GM18519 (cell line): Measurements from ENCODE around the gene GNAQ.

Experiments used
- ATAC-seq: cut with Tn5 transposase; IDR thresholded peaks from one replicate; pipeline ENCODE4 v1.9.1; 2021; ENCODE audit warnings: mild to moderate bottlenecking, moderate library complexity; ENCODE audit not compliant: unreplicated experiment, low FRiP score

Gene GNAQ

GRCh38 chr9:77978086-77978781 is 53.4 kb downstream of the GNAQ start:
- no peak for ATAC-seq

GRCh38 chr9:77977210-77977611 is 54.4 kb downstream of the GNAQ start:
- no peak for ATAC-seq

GRCh38 chr9:77975806-77976205 is 55.8 kb downstream of the GNAQ start:
- ATAC-seq = no peak

GRCh38 chr9:77975036-77975435 is 56.6 kb downstream of the GNAQ start:
- no peak for ATAC-seq

- no peak for ATAC-seq
Observed at GRCh38 chr9:77974434-77974833, 57.2 kb downstream of the GNAQ start.

- ATAC-seq = no peak
Observed at GRCh38 chr9:77969083-77969482, 62.5 kb downstream of the GNAQ start.

GRCh38 chr9:77968506-77968905 is 63.1 kb downstream of the GNAQ start:
- no peak for ATAC-seq

GRCh38 chr9:77966718-77967117 is 64.9 kb downstream of the GNAQ start:
- no peak for ATAC-seq

- no peak for ATAC-seq
Observed at GRCh38 chr9:77965445-77966123, 66.0 kb downstream of the GNAQ start.

- no peak for ATAC-seq
Observed at GRCh38 chr9:77964258-77964657, 67.4 kb downstream of the GNAQ start.

- ATAC-seq = no peak
Observed at GRCh38 chr9:77961541-77961940, 70.1 kb downstream of the GNAQ start.

- ATAC-seq = no peak
Observed at GRCh38 chr9:77960356-77961153, 71.1 kb downstream of the GNAQ start.

GRCh38 chr9:77959803-77960202 is 71.8 kb downstream of the GNAQ start:
- ATAC-seq = no peak

- ATAC-seq = no peak
Observed at GRCh38 chr9:77957652-77958051, 74.0 kb downstream of the GNAQ start.

GRCh38 chr9:77956555-77956954 is 75.1 kb downstream of the GNAQ start:
- no peak for ATAC-seq

- ATAC-seq = no peak
Observed at GRCh38 chr9:77954666-77955015, 77.0 kb downstream of the GNAQ start.

GRCh38 chr9:77954013-77954665 is 77.5 kb downstream of the GNAQ start:
- no peak for ATAC-seq

GRCh38 chr9:77953590-77953989 is 78.0 kb downstream of the GNAQ start:
- no peak for ATAC-seq

GRCh38 chr9:77952635-77953328 is 78.8 kb downstream of the GNAQ start:
- no peak for ATAC-seq

GRCh38 chr9:77951369-77951768 is 80.2 kb downstream of the GNAQ start:
- ATAC-seq = no peak
